Fibroblast of peridontal ligament (primary cell): ENCODE measurements around the gene PLXDC1.
"Not testable (repeated sequence)": the region's sequence is repeated elsewhere in the genome, so short reads cannot be mapped to it uniquely, and the experiment has no call there.

Source experiments
- DNase-seq: peaks from one replicate; pipeline ENCODE4 v3.0.0-alpha.2; 2010; ENCODE audit errors: extremely low read depth

The PLXDC1 gene

GRCh38 chr17:39062846-39063680, 88.4 kb downstream of the PLXDC1 start:
- DNase-seq: no peak

- DNase-seq: no peak
Observed at GRCh38 chr17:39058524-39058923, 92.9 kb downstream of the PLXDC1 start.

- no peak for DNase-seq
Observed at GRCh38 chr17:39057701-39058206, 93.7 kb downstream of the PLXDC1 start.

GRCh38 chr17:39054111-39054645, 97.3 kb downstream of the PLXDC1 start:
- no peak for DNase-seq

- DNase-seq: not testable (repeated sequence)
Observed at GRCh38 chr17:39052423-39052822, 99.0 kb downstream of the PLXDC1 start.

GRCh38 chr17:39051001-39051585, 100.3 kb downstream of the PLXDC1 start:
- DNase-seq: no peak

- DNase-seq: no peak
Observed at GRCh38 chr17:39045948-39046679, 105.3 kb downstream of the PLXDC1 start.

- no peak for DNase-seq
Observed at GRCh38 chr17:39036009-39036408, 115.4 kb downstream of the PLXDC1 start.

GRCh38 chr17:39035578-39035977, 115.9 kb downstream of the PLXDC1 start:
- DNase-seq: not testable (repeated sequence)

- no peak for DNase-seq
Observed at GRCh38 chr17:39028690-39029089, 122.7 kb downstream of the PLXDC1 start.

GRCh38 chr17:39027455-39028035, 123.9 kb downstream of the PLXDC1 start:
- no peak for DNase-seq

GRCh38 chr17:39026980-39027451, 124.4 kb downstream of the PLXDC1 start:
- no peak for DNase-seq

GRCh38 chr17:39026346-39026745, 125.1 kb downstream of the PLXDC1 start:
- not testable (repeated sequence) for DNase-seq

- DNase-seq: no peak
Observed at GRCh38 chr17:39022924-39023323, 128.5 kb downstream of the PLXDC1 start.

- DNase-seq: not testable (repeated sequence)
Observed at GRCh38 chr17:39020037-39020436, 131.4 kb downstream of the PLXDC1 start.

GRCh38 chr17:39018267-39019134, 132.9 kb downstream of the PLXDC1 start:
- DNase-seq: no peak

- peak; percentile 18 for DNase-seq
Observed at GRCh38 chr17:39016193-39017153, 135.0 kb downstream of the PLXDC1 start.

- DNase-seq: no peak
Observed at GRCh38 chr17:39015546-39015935, 135.9 kb downstream of the PLXDC1 start.

- no peak for DNase-seq
Observed at GRCh38 chr17:39014795-39015545, 136.5 kb downstream of the PLXDC1 start.
